Left lung (tissue), 10 donors: Measurements from ENCODE around the gene CCKAR. TPM values are rescaled to one million over a fixed set of nuclear protein-coding genes. Genes with fewer than 3 reads are reported as not detected.

ENCODE experiments used
- ATAC-seq: fragments of 200-7000 bp; cut with Tn5 transposase; one replicate; pipeline ENCODE4 v1.9.1; 2020; ENCODE audit warnings: moderate library complexity
- DNase-seq, 4 donors: peaks; one replicate each; pipeline ENCODE4 v3.0.0-alpha.2; 2013 to 2020
- H3K27ac ChIP-seq, 2 donors: fragments of 200-600 bp; sonication (generic) in 1 of 2; one replicate each; pipeline versions ENCODE4 v1.5.0 to v1.8.0; 2020 to 2021
- H3K27me3 ChIP-seq, 2 donors: fragments of 200-600 bp; sonication (generic) in 1 of 2; one replicate each; pipeline versions ENCODE4 v1.5.0 to v1.8.0; 2020 to 2021
- H3K36me3 ChIP-seq, 2 donors: fragments of 200-600 bp; sonication (generic) in 1 of 2; one replicate each; pipeline versions ENCODE4 v1.5.0 to v1.8.0; 2020 to 2021
- H3K4me1 ChIP-seq, 2 donors: fragments of 200-600 bp; one replicate each; pipeline ENCODE4 v1.8.0; 2021
- H3K4me3 ChIP-seq, 2 donors: fragments of 200-600 bp; sonication (generic) in 1 of 2; one replicate each; pipeline versions ENCODE4 v1.5.0 to v1.8.0; 2020 to 2021; ENCODE audit warnings: mild to moderate bottlenecking in 1 of 2
- H3K9me3 ChIP-seq, 2 donors: fragments of 200-600 bp; sonication (generic) in 1 of 2; one replicate each; pipeline versions ENCODE4 v1.5.0 to v1.8.0; 2020 to 2021
- intact Hi-C, 2 donors: fragments of 100-400 bp; cut with DNase I; formaldehyde crosslinking; loops; one replicate each; pipeline versions ENCODE4 v1.11.2 to v1.14.2; 2022
- polyA plus RNA-seq, 6 donors: library from polyadenylated mRNA; unstranded; fragments of 120-200 nt; gene quantifications; one replicate each; pipeline ENCODE4 v1.2.1, GENCODE V29; 2013; ENCODE audit not compliant: insufficient read length in 6 of 6
- total RNA-seq, 2 donors: library from RNA; stranded (reverse); fragmentation: NEBNext Ultra II Directional; extraction: Animal tissue kit (Norgen Biotek cat#: 25700); gene quantifications; one replicate each; pipeline ENCODE4 v1.2.1, GENCODE V29; 2021
- TF ChIP-seq, protein P1 (sequence below), 2 donors: fragments of 200-600 bp; sonication (generic) in 1 of 2; IDR thresholded peaks; one replicate each; pipeline versions ENCODE4 v1.5.0 to v1.8.0; 2021; ENCODE audit warnings: antibody characterized with exemption in 2 of 2
- donor health status: DM: no; HTN: yes; CAD: no.
- donor health status: DM: no; HTN: no; CAD: no.

The CCKAR gene
- total and polyA plus RNA-seq, 8 donors: 0.10 to 3.0 (median 0.35) TPM; not detected in 3

DNA sequence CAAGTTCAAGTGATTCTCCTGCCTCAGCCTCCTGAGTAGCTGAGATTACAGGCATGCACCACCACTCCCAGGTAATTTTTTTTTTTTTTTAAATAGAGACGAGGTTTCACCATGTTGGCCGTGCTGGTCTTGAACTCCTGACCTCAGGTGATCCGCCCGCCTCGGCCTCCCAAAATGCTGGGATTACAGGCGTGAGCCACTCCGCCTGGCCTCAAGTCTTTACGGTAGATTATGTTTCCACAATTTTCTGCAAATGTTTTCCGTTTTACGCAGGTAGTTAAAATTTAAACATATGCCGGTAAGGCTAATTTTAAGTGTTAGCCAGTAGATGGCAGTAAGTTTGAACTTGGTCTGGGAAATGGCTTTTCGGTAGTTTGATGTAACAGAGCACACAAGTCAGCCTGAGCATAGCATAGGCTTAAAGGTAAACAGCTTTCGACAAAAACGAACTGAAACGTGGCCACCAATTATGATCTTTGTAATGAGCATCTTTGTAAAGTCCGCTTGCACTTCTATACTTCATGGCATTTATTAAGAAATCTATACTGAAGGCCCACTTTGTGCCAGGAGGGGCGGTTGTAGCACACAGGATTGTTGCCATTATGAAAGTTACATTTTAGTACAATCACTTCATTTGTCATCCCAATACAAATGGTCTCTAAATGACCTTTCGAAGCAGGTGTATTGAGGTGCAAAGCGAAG is 31.1 kb downstream of the CCKAR start:
- no peak overlapping the region for H3K4me3 ChIP-seq
- intact Hi-C loops: no loop called here

DNA sequence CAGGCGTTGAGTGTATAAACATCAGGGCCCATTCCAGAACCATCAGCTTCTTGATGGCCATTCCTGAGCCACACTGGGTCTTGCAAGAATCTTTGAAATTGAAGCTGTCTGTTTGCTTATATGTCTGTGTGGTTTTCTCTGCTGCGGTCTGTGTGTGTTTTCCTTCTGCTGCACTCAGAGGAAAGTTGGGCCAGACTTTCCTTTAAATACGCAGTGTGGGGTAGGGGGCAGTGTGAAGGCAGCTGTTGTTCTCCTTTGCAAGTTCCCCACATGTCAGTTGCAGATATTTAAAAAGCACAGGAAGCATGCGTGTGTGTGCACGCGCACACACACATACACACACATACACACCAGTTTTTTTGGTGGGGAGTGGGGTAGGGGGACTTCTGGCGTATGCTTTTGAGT is 32.1 kb downstream of the CCKAR start:
- no peaks in the 10 kb centered on the region for H3K36me3 ChIP-seq
- intact Hi-C loops: no loop called here
- no peaks in the 10 kb centered on the region for H3K27me3 ChIP-seq
- H3K4me3 ChIP-seq: no peak overlapping the region
- ATAC-seq: peak; percentile 41
- TF ChIP-seq, protein P1, sequence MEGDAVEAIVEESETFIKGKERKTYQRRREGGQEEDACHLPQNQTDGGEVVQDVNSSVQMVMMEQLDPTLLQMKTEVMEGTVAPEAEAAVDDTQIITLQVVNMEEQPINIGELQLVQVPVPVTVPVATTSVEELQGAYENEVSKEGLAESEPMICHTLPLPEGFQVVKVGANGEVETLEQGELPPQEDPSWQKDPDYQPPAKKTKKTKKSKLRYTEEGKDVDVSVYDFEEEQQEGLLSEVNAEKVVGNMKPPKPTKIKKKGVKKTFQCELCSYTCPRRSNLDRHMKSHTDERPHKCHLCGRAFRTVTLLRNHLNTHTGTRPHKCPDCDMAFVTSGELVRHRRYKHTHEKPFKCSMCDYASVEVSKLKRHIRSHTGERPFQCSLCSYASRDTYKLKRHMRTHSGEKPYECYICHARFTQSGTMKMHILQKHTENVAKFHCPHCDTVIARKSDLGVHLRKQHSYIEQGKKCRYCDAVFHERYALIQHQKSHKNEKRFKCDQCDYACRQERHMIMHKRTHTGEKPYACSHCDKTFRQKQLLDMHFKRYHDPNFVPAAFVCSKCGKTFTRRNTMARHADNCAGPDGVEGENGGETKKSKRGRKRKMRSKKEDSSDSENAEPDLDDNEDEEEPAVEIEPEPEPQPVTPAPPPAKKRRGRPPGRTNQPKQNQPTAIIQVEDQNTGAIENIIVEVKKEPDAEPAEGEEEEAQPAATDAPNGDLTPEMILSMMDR (IDR thresholded peaks at IDR 0.05): no peak
- peak in 2 of 4 donors; percentile 54 to 77 for DNase-seq
- peaks cover 0 to 7% of the 10 kb centered on the region in 2 donors for H3K4me1 ChIP-seq
- H3K9me3 ChIP-seq: peaks cover 0 to 5% of the 10 kb centered on the region in 2 donors
- no peak overlapping the region for H3K27ac ChIP-seq

More for the DNA sequence above, 31.1 kb downstream of the CCKAR start:
- Histone ChIP-seq H3K27ac (no peak overlapping the region), H3K9me3 (peaks cover 0 to 2% of the 10 kb centered on the region in 2 donors), H3K36me3 (no peaks in the 10 kb centered on the region), H3K27me3 (no peaks in the 10 kb centered on the region), H3K4me1 (peaks cover 0 to 7% of the 10 kb centered on the region in 2 donors)
- TF ChIP-seq, protein P1 (IDR thresholded peaks at IDR 0.05): peak in 1 of 2 donors; percentile 54
- ATAC-seq (peak; percentile 83), DNase-seq (peak in 1 of 4 donors; percentile 41)

DNA sequence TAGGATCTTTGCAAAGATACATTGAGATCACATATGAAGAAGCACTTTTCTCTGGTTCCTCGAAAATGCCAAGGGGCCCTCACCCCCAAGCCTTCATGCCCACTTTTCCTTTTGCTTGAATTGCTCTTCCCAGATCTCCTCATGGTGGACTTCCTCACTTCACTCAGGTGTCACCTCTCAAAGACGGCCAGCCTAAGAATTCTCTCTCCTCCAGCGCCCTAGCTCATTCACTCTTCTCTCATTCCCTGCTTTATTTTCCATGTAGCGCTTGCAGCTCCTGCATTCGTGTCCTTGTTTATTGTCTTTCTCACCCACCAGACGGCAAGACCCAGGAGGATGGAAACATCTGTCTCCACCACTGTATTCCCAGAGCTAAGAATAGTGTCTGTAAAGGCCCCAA is 32.9 kb downstream of the CCKAR start:
- Histone ChIP-seq H3K9me3 (peaks cover 0 to 5% of the 10 kb centered on the region in 2 donors), H3K36me3 (no peaks in the 10 kb centered on the region), H3K27me3 (no peaks in the 10 kb centered on the region), H3K4me1 (peaks cover 0 to 7% of the 10 kb centered on the region in 2 donors), H3K27ac (no peak overlapping the region), H3K4me3 (no peak overlapping the region)
- TF ChIP-seq, protein P1 (IDR thresholded peaks at IDR 0.05): no peak
- intact Hi-C loops: no loop called here
- DNase-seq: no peak
- ATAC-seq: no peak

DNA sequence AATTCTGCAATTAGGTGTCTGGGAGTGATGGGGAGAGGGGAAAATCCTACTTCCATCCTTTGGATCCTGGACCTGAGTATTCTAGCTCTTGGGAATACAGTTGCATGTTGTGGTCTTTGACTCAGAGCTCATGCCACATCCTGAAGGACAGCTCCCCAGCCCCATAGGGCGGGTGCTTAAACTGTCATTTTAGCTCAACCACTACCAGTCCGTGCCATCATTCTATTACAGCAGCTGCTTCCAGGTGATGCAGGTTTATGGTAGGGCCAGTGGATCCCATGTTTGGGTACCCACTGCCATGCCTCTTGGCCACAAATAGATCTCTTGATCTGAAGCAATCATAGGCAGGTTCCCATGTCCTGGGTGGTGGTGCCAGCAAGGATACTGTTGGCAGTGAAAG is 34.7 kb downstream of the CCKAR start:
- H3K4me1 ChIP-seq: peaks cover 0 to 7% of the 10 kb centered on the region in 2 donors
- H3K4me3 ChIP-seq: no peak overlapping the region
- ATAC-seq: no peak
- H3K27me3 ChIP-seq: no peaks in the 10 kb centered on the region
- intact Hi-C loops: no loop called here
- TF ChIP-seq, protein P1 (IDR thresholded peaks at IDR 0.05): no peak
- H3K9me3 ChIP-seq: peaks cover 0 to 5% of the 10 kb centered on the region in 2 donors
- no peak overlapping the region for H3K27ac ChIP-seq
- H3K36me3 ChIP-seq: no peaks in the 10 kb centered on the region
- DNase-seq: no peak

DNA sequence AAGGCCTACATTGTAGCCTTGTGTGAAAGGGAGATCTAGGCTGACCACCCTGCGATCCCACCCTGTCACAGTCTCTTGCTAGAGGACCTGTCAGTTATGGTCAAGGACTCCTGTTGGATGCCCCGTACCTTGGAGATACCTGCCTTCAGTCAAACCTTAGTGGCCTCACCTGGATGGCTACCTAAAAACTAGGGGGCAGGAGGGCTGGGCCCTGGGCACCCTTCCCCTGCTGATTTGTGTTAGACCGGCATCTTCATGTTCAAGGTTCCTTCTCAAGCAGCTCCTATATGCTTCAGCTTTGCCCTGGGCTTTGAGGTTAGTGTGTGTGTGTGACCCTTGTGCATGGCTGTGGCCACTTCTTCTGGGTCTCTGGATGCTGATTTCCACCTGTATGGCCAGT is 35.3 kb downstream of the CCKAR start:
- Histone ChIP-seq H3K4me1 (peaks cover 0 to 7% of the 10 kb centered on the region in 2 donors), H3K27ac (no peak overlapping the region), H3K27me3 (no peaks in the 10 kb centered on the region), H3K4me3 (no peak overlapping the region), H3K36me3 (no peaks in the 10 kb centered on the region), H3K9me3 (peaks cover 0 to 5% of the 10 kb centered on the region in 2 donors)
- ATAC-seq (no peak), DNase-seq (no peak)
- TF ChIP-seq, protein P1 (IDR thresholded peaks at IDR 0.05): no peak
- intact Hi-C loops: no loop called here
